ENCODE measurements around the gene IL12RB1. TPM values are rescaled to one million over a fixed set of nuclear protein-coding genes. Genes with fewer than 3 reads are reported as not detected.

Gene IL12RB1
- total and polyA plus RNA-seq, 10 of the 15 experiments (the other 5 are each of a cell fraction or from before 2014, with no cell fraction given), result 2.8 to 29.9 (median 17.6) TPM

- SMC1A ChIA-PET (ENCODE audit: uncharacterized antibody, unreplicated experiment), result interaction anchor here (1.1 to 3.1 kb wide), 7 partner anchors 12 to 82 kb away, joined by 3 to 12 read pairs (median 9); partner anchors contain the start of genes MAST3 and MPV17L2
- H3K4me3 ChIP-seq, result peak overlapping the region; percentile 83
- H3K9ac ChIP-seq (ENCODE audit: control insufficient read depth, insufficient read depth, low read length), result peak overlapping the region; percentile 58
- no peak for FAIRE-seq
- H2AFZ ChIP-seq (ENCODE audit: control insufficient read depth, low read depth, low read length), result peak overlapping the region; percentile 41
- no TSS peak for BruUV-seq (replicated peaks)
- H3K27ac ChIP-seq (ENCODE audit: control insufficient read depth, insufficient read depth), result peak overlapping the region; percentile 48
- ATAC-seq, result peak; percentile 84
- peaks cover 3 to 15% of the 10 kb centered on the region in 2 experiments for H3K36me3 ChIP-seq (ENCODE audit: control insufficient read depth in 2 of 2, insufficient read depth in 2 of 2, low read length in 1 of 2)
- DNase-seq (ENCODE audit: low read depth, low spot score), result no peak
- peak overlapping the region; percentile 94 for H3K4me2 ChIP-seq (ENCODE audit: control insufficient read depth, insufficient read depth)
- RAD21 ChIA-PET (ENCODE audit: unreplicated experiment), result interaction anchor here (0.6 to 3.2 kb wide), 7 partner anchors 11 to 327 kb away, joined by 3 to 14 read pairs (median 4); partner anchors contain the start of gene PIK3R2
- H3K27me3 ChIP-seq (replicated peaks in 1 of 2; ENCODE audit: control insufficient read depth in 2 of 2, insufficient read depth in 2 of 2, low read length in 1 of 2), result no peaks in the 10 kb centered on the region
- no peaks in the 10 kb centered on the region for H3K9me3 ChIP-seq (replicated peaks; ENCODE audit: control insufficient read depth, insufficient read depth, low read length)
- no peaks in the 10 kb centered on the region for H4K20me1 ChIP-seq (ENCODE audit: control insufficient read depth, insufficient read depth)
- peaks cover 1% of the 10 kb centered on the region for H3K79me2 ChIP-seq (ENCODE audit: control insufficient read depth, insufficient read depth, low read length)
- in situ Hi-C loops (cut with MboI) (no loop called here), intact Hi-C loops (cut with micrococcal nuclease; ENCODE audit: unreplicated experiment) (loop anchor here (2.0 kb wide), 1 partner anchor 103 kb away; no protein-coding TSS in a partner anchor)
- 3% methylated on average over 57 of the region's 92 CpGs for WGBS (ENCODE audit: insufficient coverage, insufficient replicate concordance, low lambda C conversion rate, missing lambda C conversion rate)
- POLR2A ChIA-PET, result interaction anchor here (0.5 to 4.3 kb wide), 7 partner anchors 8 to 94 kb away, joined by 3 to 16 read pairs (median 6); partner anchors contain the start of genes IL12RB1, PIK3R2 and RAB3A
- CTCF ChIA-PET, result interaction anchor here (0.6 to 6.3 kb wide), 12 partner anchors 8 to 145 kb away, joined by 3 to 48 read pairs (median 6); partner anchors contain the start of genes MAST3 and PIK3R2
- H3K4me1 ChIP-seq (ENCODE audit: control insufficient read depth, insufficient read depth, low read length), result peaks cover 40% of the 10 kb centered on the region
- TF ChIP-seq IKZF1 (conservative IDR thresholded peaks at IDR 0.05) (peak; percentile 60), YY1 (IDR thresholded peaks at IDR 0.05; ENCODE audit: low read depth, low read length) (0 out of 2 replicates have a peak, but pooled peaks have one; percentile 7), MYC (IDR thresholded peaks at IDR 0.05; ENCODE audit: insufficient read depth, insufficient read length, insufficient replicate concordance, low read length, severe bottlenecking) (no peak), CHD4 (IDR thresholded peaks at IDR 0.05) (no peak), LARP7 (IDR thresholded peaks at IDR 0.05) (peak; percentile 88; the same call in 1 of the 2 replicates), ZBED1 (IDR thresholded peaks at IDR 0.05; ENCODE audit: borderline replicate concordance) (no peak), E2F8 (IDR thresholded peaks at IDR 0.05; ENCODE audit: low read depth, partially characterized antibody) (no peak), BHLHE40 (IDR thresholded peaks at IDR 0.05; ENCODE audit: borderline replicate concordance in 1 of 2, low read depth in 2 of 2, low read length in 1 of 2) (peak in 1 of 2 experiments; percentile 45; a peak in 2 of 4 replicates), BACH1 (IDR thresholded peaks at IDR 0.05; ENCODE audit: borderline replicate concordance) (peak; percentile 74; the same call in 1 of the 2 replicates), NRF1 (conservative IDR thresholded peaks at IDR 0.05; ENCODE audit: low read depth, low read length) (0 out of 2 replicates have a peak, but pooled peaks have one; percentile 9), NFIC (IDR thresholded peaks at IDR 0.05; ENCODE audit: low read depth, low read length) (no peak), TCF3 (IDR thresholded peaks at IDR 0.05; ENCODE audit: borderline replicate concordance, insufficient read depth, low read depth, low read length) (0 out of 2 replicates have a peak, but pooled peaks have one; percentile 41), CHD1 (IDR thresholded peaks at IDR 0.05; ENCODE audit: low read depth, low read length) (no peak), NKRF (conservative IDR thresholded peaks at IDR 0.05) (peak; percentile 74)
These were observed 23.2 kb upstream of the IL12RB1 start for GRCh38 chr19:18109733-18110608.

All from GM12878 (cell line).